ENCODE data around the gene ARRB1.

ARRB1 gene

DNA sequence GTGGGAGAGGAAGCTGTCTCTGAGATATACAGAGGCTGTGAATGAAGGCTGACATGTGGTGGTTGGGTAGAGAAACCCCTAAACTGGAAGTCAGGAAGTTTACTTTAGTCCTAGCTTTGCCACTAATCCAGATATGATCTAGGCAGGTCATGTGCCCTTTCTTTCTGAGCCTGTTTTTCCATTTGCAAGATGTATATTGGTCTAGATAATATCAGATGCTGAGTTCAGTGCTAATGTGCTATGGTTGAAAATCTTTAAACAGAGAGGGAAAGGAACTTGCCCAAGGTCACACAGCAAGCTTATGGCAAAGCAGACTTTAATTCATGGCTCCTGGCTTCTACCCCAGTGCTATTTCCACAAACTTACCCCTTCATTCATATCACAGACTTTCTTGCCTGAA lies 136.6 kb downstream of the ARRB1 start:
- Histone ChIP-seq H2AFZ (ENCODE audit: low read depth, low read length) (no peak overlapping the region), H3K36me3 (replicated peaks; ENCODE audit: low read depth, low read length) (no peaks in the 10 kb centered on the region), H3K4me1 (ENCODE audit: low read length) (no peaks in the 10 kb centered on the region), H3K9me3 (ENCODE audit: insufficient read depth, low read length) (no peaks in the 10 kb centered on the region), H3K27ac (ENCODE audit: low read length) (no peak overlapping the region), H4K20me1 (ENCODE audit: insufficient read depth, low read length) (0 out of 2 replicates have a peak, but pooled peaks cover 3% of the 10 kb centered on the region), H3K4me2 (ENCODE audit: low read length) (no peak overlapping the region), H3K9ac (ENCODE audit: low read length) (no peak overlapping the region), H3K27me3 (ENCODE audit: low read depth, low read length) (peaks cover 39% of the 10 kb centered on the region), H3K79me2 (ENCODE audit: low read length) (no peaks in the 10 kb centered on the region), H3K4me3 (ENCODE audit: low read length) (no peak overlapping the region)
- TF ChIP-seq, protein P1, sequence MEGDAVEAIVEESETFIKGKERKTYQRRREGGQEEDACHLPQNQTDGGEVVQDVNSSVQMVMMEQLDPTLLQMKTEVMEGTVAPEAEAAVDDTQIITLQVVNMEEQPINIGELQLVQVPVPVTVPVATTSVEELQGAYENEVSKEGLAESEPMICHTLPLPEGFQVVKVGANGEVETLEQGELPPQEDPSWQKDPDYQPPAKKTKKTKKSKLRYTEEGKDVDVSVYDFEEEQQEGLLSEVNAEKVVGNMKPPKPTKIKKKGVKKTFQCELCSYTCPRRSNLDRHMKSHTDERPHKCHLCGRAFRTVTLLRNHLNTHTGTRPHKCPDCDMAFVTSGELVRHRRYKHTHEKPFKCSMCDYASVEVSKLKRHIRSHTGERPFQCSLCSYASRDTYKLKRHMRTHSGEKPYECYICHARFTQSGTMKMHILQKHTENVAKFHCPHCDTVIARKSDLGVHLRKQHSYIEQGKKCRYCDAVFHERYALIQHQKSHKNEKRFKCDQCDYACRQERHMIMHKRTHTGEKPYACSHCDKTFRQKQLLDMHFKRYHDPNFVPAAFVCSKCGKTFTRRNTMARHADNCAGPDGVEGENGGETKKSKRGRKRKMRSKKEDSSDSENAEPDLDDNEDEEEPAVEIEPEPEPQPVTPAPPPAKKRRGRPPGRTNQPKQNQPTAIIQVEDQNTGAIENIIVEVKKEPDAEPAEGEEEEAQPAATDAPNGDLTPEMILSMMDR (IDR thresholded peaks at IDR 0.05; ENCODE audit: low read depth, low read length) = no peak
- no peak for TF ChIP-seq EZH2phosphoT487 (IDR thresholded peaks at IDR 0.05; ENCODE audit: low read depth)

DNA sequence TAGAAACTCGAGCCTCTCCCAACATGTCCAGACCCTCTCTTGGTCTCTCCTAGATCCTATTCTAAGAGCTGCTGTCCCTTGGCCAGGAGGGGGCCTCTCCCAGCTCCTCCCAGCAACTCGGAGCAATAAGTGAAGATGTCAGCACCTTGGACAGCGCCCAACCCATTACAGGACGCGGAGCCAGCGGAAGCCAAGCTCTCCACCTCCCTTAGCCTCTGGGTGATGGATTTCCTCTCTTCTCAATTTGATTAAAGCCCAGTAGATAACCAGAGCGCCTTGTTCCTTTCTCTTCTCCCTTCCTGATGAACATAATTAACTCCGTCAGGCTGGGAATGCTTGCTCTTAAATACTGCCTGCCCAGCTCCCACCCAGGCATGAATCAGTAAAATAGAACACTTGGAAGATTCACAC lies 137.0 kb downstream of the ARRB1 start:
- Histone ChIP-seq H3K4me3 (ENCODE audit: low read length) (no peak overlapping the region), H4K20me1 (ENCODE audit: insufficient read depth, low read length) (0 out of 2 replicates have a peak, but pooled peaks cover 3% of the 10 kb centered on the region), H3K9me3 (ENCODE audit: insufficient read depth, low read length) (no peaks in the 10 kb centered on the region), H3K27ac (ENCODE audit: low read length) (no peak overlapping the region), H3K27me3 (ENCODE audit: low read depth, low read length) (peaks cover 41% of the 10 kb centered on the region), H3K9ac (ENCODE audit: low read length) (no peak overlapping the region), H3K4me1 (ENCODE audit: low read length) (no peaks in the 10 kb centered on the region), H3K36me3 (replicated peaks; ENCODE audit: low read depth, low read length) (no peaks in the 10 kb centered on the region), H2AFZ (ENCODE audit: low read depth, low read length) (no peak overlapping the region), H3K79me2 (ENCODE audit: low read length) (no peaks in the 10 kb centered on the region), H3K4me2 (ENCODE audit: low read length) (no peak overlapping the region)
- TF ChIP-seq, protein P1 (IDR thresholded peaks at IDR 0.05; ENCODE audit: low read depth, low read length) = 0 out of 2 replicates have a peak, but pooled peaks have one; percentile 15
- TF ChIP-seq EZH2phosphoT487 (IDR thresholded peaks at IDR 0.05; ENCODE audit: low read depth) = no peak

Measured in OCI-LY3 (cell line).